Measurements from ENCODE around the gene CDIP1. TPM values are rescaled to one million over a fixed set of nuclear protein-coding genes. Genes with fewer than 3 reads are reported as not detected.

Gene CDIP1
- total RNA-seq, 2 donors from 2014 or later: 12.9 to 23.3 TPM

DNA sequence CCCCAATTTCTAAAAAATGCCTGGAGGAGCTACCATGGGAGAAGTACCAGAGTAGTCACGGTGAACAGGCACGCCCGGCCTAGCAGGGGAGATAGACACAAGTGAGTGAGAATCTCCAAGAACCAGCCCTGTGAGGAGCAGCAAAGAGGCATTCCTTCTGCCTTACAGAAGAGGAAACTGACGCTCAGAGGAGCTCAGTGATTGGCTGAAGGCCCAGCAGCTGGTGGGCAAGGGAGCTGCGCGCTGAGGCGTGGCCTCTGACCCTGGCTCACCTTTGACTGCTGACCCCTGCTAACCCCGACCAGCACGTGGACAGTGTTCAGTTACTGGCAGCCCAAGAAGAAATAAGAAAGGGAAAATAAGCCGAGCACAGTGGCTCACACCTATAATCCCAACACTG is 19.4 kb upstream of the CDIP1 start:
- WGBS, 2 donors: 83 to 84% methylated on average over 10 of the region's 10 CpGs
- Histone ChIP-seq H3K4me1 (no peaks in the 10 kb centered on the region), H3K9me3 (no peaks in the 10 kb centered on the region), H3K36me3 (replicated peaks in 1 of 2; ENCODE audit: insufficient read depth in 1 of 2, low read depth in 2 of 2) (no peaks in the 10 kb centered on the region), H3K27me3 (no peaks in the 10 kb centered on the region), H3K4me3 (no peak overlapping the region), H3K27ac (no peak overlapping the region)
- DNase-seq (no peak), ATAC-seq (no peak)
- intact Hi-C loops (cut with DNase I): no loop called here
- TF ChIP-seq POLR2A (IDR thresholded peaks at IDR 0.05): no peak
- TF ChIP-seq, protein P1, sequence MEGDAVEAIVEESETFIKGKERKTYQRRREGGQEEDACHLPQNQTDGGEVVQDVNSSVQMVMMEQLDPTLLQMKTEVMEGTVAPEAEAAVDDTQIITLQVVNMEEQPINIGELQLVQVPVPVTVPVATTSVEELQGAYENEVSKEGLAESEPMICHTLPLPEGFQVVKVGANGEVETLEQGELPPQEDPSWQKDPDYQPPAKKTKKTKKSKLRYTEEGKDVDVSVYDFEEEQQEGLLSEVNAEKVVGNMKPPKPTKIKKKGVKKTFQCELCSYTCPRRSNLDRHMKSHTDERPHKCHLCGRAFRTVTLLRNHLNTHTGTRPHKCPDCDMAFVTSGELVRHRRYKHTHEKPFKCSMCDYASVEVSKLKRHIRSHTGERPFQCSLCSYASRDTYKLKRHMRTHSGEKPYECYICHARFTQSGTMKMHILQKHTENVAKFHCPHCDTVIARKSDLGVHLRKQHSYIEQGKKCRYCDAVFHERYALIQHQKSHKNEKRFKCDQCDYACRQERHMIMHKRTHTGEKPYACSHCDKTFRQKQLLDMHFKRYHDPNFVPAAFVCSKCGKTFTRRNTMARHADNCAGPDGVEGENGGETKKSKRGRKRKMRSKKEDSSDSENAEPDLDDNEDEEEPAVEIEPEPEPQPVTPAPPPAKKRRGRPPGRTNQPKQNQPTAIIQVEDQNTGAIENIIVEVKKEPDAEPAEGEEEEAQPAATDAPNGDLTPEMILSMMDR (IDR thresholded peaks at IDR 0.05): no peak

- DNase-seq (no peak), ATAC-seq (no peak)
- H3K27me3 ChIP-seq: no peaks in the 10 kb centered on the region
- 66 to 78% methylated on average over 6 to 14 of the region's 14 CpGs for WGBS, 2 donors
- no peaks in the 10 kb centered on the region for H3K36me3 ChIP-seq (replicated peaks in 1 of 2; ENCODE audit: insufficient read depth in 1 of 2, low read depth in 2 of 2)
- no peak overlapping the region for H3K4me3 ChIP-seq
- no peaks in the 10 kb centered on the region for H3K9me3 ChIP-seq
- no peak overlapping the region for H3K27ac ChIP-seq
- intact Hi-C loops (cut with DNase I): no loop called here
- TF ChIP-seq POLR2A (IDR thresholded peaks at IDR 0.05): no peak
- TF ChIP-seq, protein P1 (IDR thresholded peaks at IDR 0.05): no peak
- H3K4me1 ChIP-seq: no peaks in the 10 kb centered on the region
These were observed 18.0 kb upstream of the CDIP1 start for GRCh38 chr16:4556580-4556979.

DNA sequence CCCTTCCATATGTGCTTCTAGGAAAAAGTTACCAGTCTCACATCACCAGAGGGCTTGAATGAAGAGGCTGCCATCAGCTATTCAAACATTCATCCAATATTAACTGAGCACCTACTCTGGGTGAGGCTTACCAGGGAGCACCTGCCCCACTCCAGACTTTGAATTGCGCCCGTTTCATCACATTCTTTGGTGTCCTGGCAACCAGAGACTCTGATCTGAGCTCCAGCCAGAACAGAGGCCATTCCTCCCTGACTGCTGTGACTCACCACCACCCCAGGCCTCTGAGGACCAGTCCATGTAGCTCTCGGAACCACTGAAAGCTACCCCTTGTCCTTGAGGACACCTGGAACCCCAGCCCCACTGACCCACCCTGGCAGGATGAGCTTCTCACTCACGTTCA is 17.5 kb upstream of the CDIP1 start, which contains the start of gene C16orf96:
C16orf96 (plus strand) TSS at position 229 of the 400 bp plus-strand sequence; CDS start at position 379, 150 bp downstream.
- intact Hi-C loops (cut with DNase I): no loop called here
- no peaks in the 10 kb centered on the region for H3K9me3 ChIP-seq
- H3K36me3 ChIP-seq (replicated peaks in 1 of 2; ENCODE audit: insufficient read depth in 1 of 2, low read depth in 2 of 2): no peaks in the 10 kb centered on the region
- no peak within 1 kb of the TSS for H3K27ac ChIP-seq
- no peak for TF ChIP-seq POLR2A (IDR thresholded peaks at IDR 0.05)
- TF ChIP-seq, protein P1 (IDR thresholded peaks at IDR 0.05): no peak
- no peaks in the 10 kb centered on the region for H3K4me1 ChIP-seq
- WGBS, 2 donors: 81 to 88% methylated on average over 2 to 4 of the region's 4 CpGs
- ATAC-seq (no peak), DNase-seq (no peak)
- H3K27me3 ChIP-seq: no peaks in the 10 kb centered on the region
- H3K4me3 ChIP-seq: no peak within 1 kb of the TSS

- H3K4me1 ChIP-seq: peaks cover 5% of the 10 kb centered on the region
- no peak overlapping the region for H3K27ac ChIP-seq
- H3K9me3 ChIP-seq: no peaks in the 10 kb centered on the region
- no peaks in the 10 kb centered on the region for H3K27me3 ChIP-seq
- DNase-seq (peak in 1 of 4 donors; percentile 17), ATAC-seq (no peak)
- WGBS, 2 donors: 62 to 77% methylated on average over 3 of the region's 3 CpGs
- no peak overlapping the region for H3K4me3 ChIP-seq
- no peaks in the 10 kb centered on the region for H3K36me3 ChIP-seq (replicated peaks in 1 of 2; ENCODE audit: insufficient read depth in 1 of 2, low read depth in 2 of 2)
- TF ChIP-seq, protein P1 (IDR thresholded peaks at IDR 0.05): no peak
- TF ChIP-seq POLR2A (IDR thresholded peaks at IDR 0.05): no peak
- intact Hi-C loops (cut with DNase I): loop anchor here (5.0 kb wide), 1 partner anchor 40 kb away; no protein-coding TSS in a partner anchor
These were observed 14.0 kb upstream of the CDIP1 start for GRCh38 chr16:4552541-4552940.

DNA sequence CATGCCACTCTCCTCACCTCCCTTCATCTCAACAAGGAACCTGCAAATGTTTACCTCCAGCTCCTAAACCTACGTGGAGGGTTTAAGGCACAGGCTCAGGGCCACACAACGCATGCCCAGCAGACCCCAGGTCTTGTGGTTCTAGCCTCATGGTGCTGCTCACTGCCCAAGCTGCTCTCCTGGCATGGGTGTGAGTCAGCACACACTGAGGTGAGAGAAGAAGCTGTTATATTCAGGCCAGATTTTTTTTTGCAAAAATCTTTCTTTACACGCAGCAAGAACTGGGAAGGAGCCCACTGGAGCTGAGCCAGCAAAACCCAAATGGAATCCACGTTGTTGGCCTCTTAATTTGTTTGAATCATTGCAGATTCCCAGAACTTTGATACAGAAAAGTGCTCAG is 12.0 kb upstream of the CDIP1 start:
- no peak for DNase-seq
- no peaks in the 10 kb centered on the region for H3K9me3 ChIP-seq
- H3K27me3 ChIP-seq: no peaks in the 10 kb centered on the region
- intact Hi-C loops (cut with DNase I): loop anchor here (5.0 kb wide), 1 partner anchor 38 kb away; no protein-coding TSS in a partner anchor
- no peak overlapping the region for H3K27ac ChIP-seq
- TF ChIP-seq, protein P1 (IDR thresholded peaks at IDR 0.05): no peak
- no peak for TF ChIP-seq POLR2A (IDR thresholded peaks at IDR 0.05)
- H3K36me3 ChIP-seq (replicated peaks in 1 of 2; ENCODE audit: insufficient read depth in 1 of 2, low read depth in 2 of 2): no peaks in the 10 kb centered on the region
- H3K4me1 ChIP-seq: peaks cover 5% of the 10 kb centered on the region
- no peak overlapping the region for H3K4me3 ChIP-seq
- 34 to 40% methylated on average over 2 to 4 of the region's 4 CpGs for WGBS, 2 donors
- ATAC-seq: no peak

Data from body of pancreas (tissue), 4 donors.